Measurements from ENCODE around the gene ABCA1.
A peak's percentile ranks its signal among the peaks of the same experiment; 100 is the strongest.
"Not testable (repeated sequence)": the region's sequence is repeated elsewhere in the genome, so short reads cannot be mapped to it uniquely, and the experiment has no call there.

ABCA1 gene

GRCh38 chr9:104786293-104786692 lies 141.7 kb downstream of the ABCA1 start:
- DNase-seq: no peak

GRCh38 chr9:104784098-104784497 lies 143.9 kb downstream of the ABCA1 start:
- DNase-seq: no peak

GRCh38 chr9:104783588-104783987 lies 144.4 kb downstream of the ABCA1 start:
- DNase-seq: no peak

GRCh38 chr9:104780796-104781395 lies 147.1 kb downstream of the ABCA1 start:
- no peak for DNase-seq

GRCh38 chr9:104779946-104780535 lies 147.9 kb downstream of the ABCA1 start:
- DNase-seq: no peak

GRCh38 chr9:104779334-104779733 lies 148.6 kb downstream of the ABCA1 start:
- DNase-seq: no peak

- DNase-seq: no peak
Measured at GRCh38 chr9:104778802-104779201, 149.2 kb downstream of the ABCA1 start.

GRCh38 chr9:104776797-104777196 lies 151.2 kb downstream of the ABCA1 start:
- DNase-seq: no peak

- DNase-seq: no peak
Measured at GRCh38 chr9:104775976-104776375, 152.0 kb downstream of the ABCA1 start.

- no peak for DNase-seq
Measured at GRCh38 chr9:104775574-104775936, 152.4 kb downstream of the ABCA1 start.

GRCh38 chr9:104774831-104775573 lies 153.0 kb downstream of the ABCA1 start:
- DNase-seq: no peak

- no peak for DNase-seq
Measured at GRCh38 chr9:104774132-104774531, 153.8 kb downstream of the ABCA1 start.

- no peak for DNase-seq
Measured at GRCh38 chr9:104772714-104773510, 155.0 kb downstream of the ABCA1 start.

GRCh38 chr9:104769655-104770054 lies 158.3 kb downstream of the ABCA1 start:
- no peak for DNase-seq

GRCh38 chr9:104769029-104769428 lies 158.9 kb downstream of the ABCA1 start:
- DNase-seq: not testable (repeated sequence)

- DNase-seq: no peak
Measured at GRCh38 chr9:104767507-104767906, 160.4 kb downstream of the ABCA1 start.

- DNase-seq: no peak
Measured at GRCh38 chr9:104766025-104766424, 161.9 kb downstream of the ABCA1 start.

GRCh38 chr9:104765138-104765537 lies 162.8 kb downstream of the ABCA1 start:
- DNase-seq: no peak

GRCh38 chr9:104758974-104759373 lies 169.0 kb downstream of the ABCA1 start:
- no peak for DNase-seq

GRCh38 chr9:104750185-104750767 lies 177.7 kb downstream of the ABCA1 start:
- DNase-seq: no peak

GRCh38 chr9:104748359-104749031 lies 179.5 kb downstream of the ABCA1 start:
- peak; percentile 18 for DNase-seq

- DNase-seq: peak; percentile 92
Measured at GRCh38 chr9:104747565-104748358, 180.2 kb downstream of the ABCA1 start, which contains the start of gene NIPSNAP3A. TSS of gene NIPSNAP3A (plus strand) at chr9:104747683. CDS start at chr9:104747793, 110 bp downstream.

Measured in islet precursor cell (in vitro differentiated cells).